ENCODE data around the gene PPP1R37. TPM values are rescaled to one million over a fixed set of nuclear protein-coding genes. Genes with fewer than 3 reads are reported as not detected.
"Not testable (repeated sequence)": the region's sequence is repeated elsewhere in the genome, so short reads cannot be mapped to it uniquely, and the experiment has no call there.

PPP1R37 gene
- total RNA-seq, 1 experiment from 2014 or later: 33.1 TPM

- Histone ChIP-seq H3K27me3 (no peaks in the 10 kb centered on the region), H3K9me3 (no peaks in the 10 kb centered on the region), H3K4me3 (no peak overlapping the region), H3K36me3 (peaks cover 23% of the 10 kb centered on the region)
- no peak for DNase-seq
Observed at GRCh38 chr19:45101806-45102205, 8.8 kb downstream of the PPP1R37 start.

GRCh38 chr19:45102481-45102880 is 9.5 kb downstream of the PPP1R37 start:
- Histone ChIP-seq H3K36me3 (peaks cover 23% of the 10 kb centered on the region), H3K9me3 (no peaks in the 10 kb centered on the region), H3K27me3 (no peaks in the 10 kb centered on the region), H3K4me3 (no peak overlapping the region)
- DNase-seq: no peak

- Histone ChIP-seq H3K36me3 (peaks cover 18% of the 10 kb centered on the region), H3K27me3 (no peaks in the 10 kb centered on the region), H3K9me3 (no peaks in the 10 kb centered on the region), H3K4me3 (no peak overlapping the region)
- DNase-seq: no peak
Observed at GRCh38 chr19:45103156-45103507, 10.2 kb downstream of the PPP1R37 start.

GRCh38 chr19:45103508-45104319 is 10.7 kb downstream of the PPP1R37 start:
- Histone ChIP-seq H3K9me3 (no peaks in the 10 kb centered on the region), H3K27me3 (no peaks in the 10 kb centered on the region), H3K4me3 (no peak overlapping the region), H3K36me3 (peaks cover 18% of the 10 kb centered on the region)
- DNase-seq: no peak

- H3K4me3 ChIP-seq: no peak overlapping the region
- no peaks in the 10 kb centered on the region for H3K27me3 ChIP-seq
- peaks cover 11% of the 10 kb centered on the region for H3K36me3 ChIP-seq
- DNase-seq: no peak
- H3K9me3 ChIP-seq: no peaks in the 10 kb centered on the region
Observed at GRCh38 chr19:45104658-45105349, 11.8 kb downstream of the PPP1R37 start.

- H3K4me3 ChIP-seq, H3K27me3 ChIP-seq, DNase-seq, H3K9me3 ChIP-seq, H3K36me3 ChIP-seq: not testable (repeated sequence)
Observed at GRCh38 chr19:45106363-45106762, 13.4 kb downstream of the PPP1R37 start.

GRCh38 chr19:45107621-45108150 is 14.7 kb downstream of the PPP1R37 start:
- H3K27me3 ChIP-seq: no peaks in the 10 kb centered on the region
- DNase-seq: no peak
- no peak overlapping the region for H3K4me3 ChIP-seq
- no peaks in the 10 kb centered on the region; the same call in 1 of the 2 replicates for H3K36me3 ChIP-seq
- H3K9me3 ChIP-seq: no peaks in the 10 kb centered on the region

GRCh38 chr19:45110851-45111266 is 17.9 kb downstream of the PPP1R37 start:
- DNase-seq: no peak
- Histone ChIP-seq H3K4me3 (no peak overlapping the region), H3K27me3 (no peaks in the 10 kb centered on the region), H3K36me3 (no peaks in the 10 kb centered on the region; the same call in 1 of the 2 replicates), H3K9me3 (no peaks in the 10 kb centered on the region)

GRCh38 chr19:45112111-45112827 is 19.3 kb downstream of the PPP1R37 start:
- H3K4me3 ChIP-seq: no peak overlapping the region
- no peaks in the 10 kb centered on the region for H3K9me3 ChIP-seq
- no peaks in the 10 kb centered on the region for H3K27me3 ChIP-seq
- DNase-seq: no peak
- no peaks in the 10 kb centered on the region; the same call in 1 of the 2 replicates for H3K36me3 ChIP-seq

- no peaks in the 10 kb centered on the region for H3K27me3 ChIP-seq
- no peak for DNase-seq
Observed at GRCh38 chr19:45113628-45114027, 20.6 kb downstream of the PPP1R37 start.

GRCh38 chr19:45114116-45114515 is 21.1 kb downstream of the PPP1R37 start:
- H3K4me3 ChIP-seq: no peak overlapping the region
- no peak for DNase-seq

More at GRCh38 chr19:45113628-45114027, 20.6 kb downstream of the PPP1R37 start:
- Histone ChIP-seq H3K9me3 (no peaks in the 10 kb centered on the region), H3K36me3 (no peaks in the 10 kb centered on the region), H3K4me3 (no peak overlapping the region)

GRCh38 chr19:45115809-45116615 is 23.0 kb downstream of the PPP1R37 start:
- H3K36me3 ChIP-seq: peaks cover 3% of the 10 kb centered on the region; the same call in 1 of the 2 replicates
- H3K27me3 ChIP-seq: no peaks in the 10 kb centered on the region
- H3K9me3 ChIP-seq: no peaks in the 10 kb centered on the region
- no peak for DNase-seq
- H3K4me3 ChIP-seq: no peak overlapping the region

More at GRCh38 chr19:45114116-45114515, 21.1 kb downstream of the PPP1R37 start:
- no peaks in the 10 kb centered on the region for H3K27me3 ChIP-seq
- H3K9me3 ChIP-seq: no peaks in the 10 kb centered on the region
- H3K36me3 ChIP-seq: no peaks in the 10 kb centered on the region

GRCh38 chr19:45117167-45117594 is 24.2 kb downstream of the PPP1R37 start:
- H3K9me3 ChIP-seq: no peaks in the 10 kb centered on the region
- H3K36me3 ChIP-seq: peaks cover 3% of the 10 kb centered on the region; the same call in 1 of the 2 replicates
- no peak overlapping the region for H3K4me3 ChIP-seq
- DNase-seq: no peak
- no peaks in the 10 kb centered on the region for H3K27me3 ChIP-seq

- Histone ChIP-seq H3K27me3 (no peaks in the 10 kb centered on the region), H3K36me3 (peaks cover 3% of the 10 kb centered on the region; the same call in 1 of the 2 replicates), H3K4me3 (no peak overlapping the region), H3K9me3 (no peaks in the 10 kb centered on the region)
- DNase-seq: no peak
Observed at GRCh38 chr19:45117671-45118070, 24.7 kb downstream of the PPP1R37 start.

GRCh38 chr19:45118106-45118505 is 25.1 kb downstream of the PPP1R37 start:
- Histone ChIP-seq H3K9me3 (no peaks in the 10 kb centered on the region), H3K27me3 (no peaks in the 10 kb centered on the region), H3K36me3 (peaks cover 3% of the 10 kb centered on the region; the same call in 1 of the 2 replicates), H3K4me3 (no peak overlapping the region)
- no peak for DNase-seq

All from MG63 (cell line).